IPS-NIHi7 (cell line): Measurements from ENCODE around the gene MPZL1.
"Not testable (repeated sequence)": the region's sequence is repeated elsewhere in the genome, so short reads cannot be mapped to it uniquely, and the experiment has no call there.

Source experiments
- DNase-seq: peaks from one replicate; pipeline ENCODE4 v3.0.0; 2012; ENCODE audit warnings: mixed read lengths; ENCODE audit errors: extremely low spot score

Gene MPZL1

GRCh38 chr1:167808690-167809089 is 86.9 kb downstream of the MPZL1 start:
- no peak for DNase-seq

- DNase-seq: no peak
Observed at GRCh38 chr1:167812972-167813371, 91.2 kb downstream of the MPZL1 start.

GRCh38 chr1:167815650-167816049 is 93.9 kb downstream of the MPZL1 start:
- DNase-seq: no peak

GRCh38 chr1:167819849-167820683 is 98.3 kb downstream of the MPZL1 start:
- peak; percentile 96 for DNase-seq

- DNase-seq: no peak
Observed at GRCh38 chr1:167820684-167821355, 99.0 kb downstream of the MPZL1 start.

- DNase-seq: no peak
Observed at GRCh38 chr1:167821356-167821685, 99.5 kb downstream of the MPZL1 start.

GRCh38 chr1:167821969-167822685 is 100.3 kb downstream of the MPZL1 start:
- DNase-seq: no peak

- no peak for DNase-seq
Observed at GRCh38 chr1:167824163-167824794, 102.5 kb downstream of the MPZL1 start.

- DNase-seq: no peak
Observed at GRCh38 chr1:167825419-167826079, 103.8 kb downstream of the MPZL1 start.

GRCh38 chr1:167826127-167826526 is 104.3 kb downstream of the MPZL1 start:
- DNase-seq: no peak

GRCh38 chr1:167829868-167830267 is 108.1 kb downstream of the MPZL1 start:
- no peak for DNase-seq

GRCh38 chr1:167830668-167831067 is 108.9 kb downstream of the MPZL1 start:
- DNase-seq: not testable (repeated sequence)

- peak; percentile 67 for DNase-seq
Observed at GRCh38 chr1:167832693-167833092, 110.9 kb downstream of the MPZL1 start.

- DNase-seq: no peak
Observed at GRCh38 chr1:167833904-167834303, 112.1 kb downstream of the MPZL1 start.

GRCh38 chr1:167836197-167836596 is 114.4 kb downstream of the MPZL1 start:
- DNase-seq: no peak

GRCh38 chr1:167837326-167837725 is 115.5 kb downstream of the MPZL1 start:
- DNase-seq: no peak

GRCh38 chr1:167839009-167839408 is 117.2 kb downstream of the MPZL1 start:
- DNase-seq: no peak
